Loucy (cell line): Measurements from ENCODE around the gene TPTE.
"Not testable (repeated sequence)": the region's sequence is repeated elsewhere in the genome, so short reads cannot be mapped to it uniquely, and the experiment has no call there.

Experiments used
- CTCF ChIP-seq: fragments of 200-600 bp; sonication (generic); conservative IDR thresholded peaks from 2 replicates; pipeline ENCODE4 v1.5.1; 2014; ENCODE audit warnings: mild to moderate bottlenecking, antibody characterized with exemption, low read length
- EZH2phosphoT487 ChIP-seq: fragments of 200-600 bp; IDR thresholded peaks from 2 replicates; pipeline ENCODE4 v1.6.1; 2018; ENCODE audit warnings: antibody characterized with exemption, mild to moderate bottlenecking, moderate library complexity, borderline replicate concordance

- not testable (repeated sequence) for TF ChIP-seq CTCF, EZH2phosphoT487
Observed at GRCh38 chr21:10638144-10638543, 116.8 kb downstream of the TPTE start.
